ENCODE results near the gene UNC5C. TPM values are rescaled to one million over a fixed set of nuclear protein-coding genes. Genes with fewer than 3 reads are reported as not detected.

UNC5C gene
- total and polyA plus RNA-seq, 10 of the 15 experiments (the other 5 are each of a cell fraction or from before 2014, with no cell fraction given) = 0.02 to 2.0 (median 0.15) TPM; not detected in 1

DNA sequence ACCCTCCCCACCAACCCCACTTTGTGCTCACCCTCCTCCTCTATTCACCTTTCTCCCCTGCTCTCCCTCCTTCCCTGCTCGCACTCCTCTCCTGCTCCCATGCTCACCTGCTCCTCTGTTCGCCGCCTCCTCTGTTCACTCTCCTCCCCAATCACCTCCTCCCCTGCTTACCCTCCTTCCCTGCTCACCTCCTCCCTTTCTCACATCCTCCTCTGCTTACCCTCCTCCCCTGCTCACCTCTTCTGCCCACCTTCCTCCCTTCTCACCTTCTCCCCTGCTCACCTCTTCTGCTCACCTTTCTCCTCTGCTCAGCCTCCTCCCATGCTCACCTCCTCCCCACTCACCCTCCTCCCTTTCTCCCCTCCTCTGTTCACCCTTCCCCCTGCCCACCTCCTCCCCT lies 357.2 kb downstream of the UNC5C start:
- Histone ChIP-seq H3K4me1 (ENCODE audit: control insufficient read depth, insufficient read depth, low read length) (no peaks in the 10 kb centered on the region), H3K36me3 (ENCODE audit: control insufficient read depth in 2 of 2, insufficient read depth in 2 of 2, low read length in 1 of 2) (no peaks in the 10 kb centered on the region), H3K27ac (ENCODE audit: control insufficient read depth, insufficient read depth) (no peak overlapping the region), H4K20me1 (ENCODE audit: control insufficient read depth, insufficient read depth) (no peaks in the 10 kb centered on the region), H3K4me2 (ENCODE audit: control insufficient read depth, insufficient read depth) (no peak overlapping the region), H3K9me3 (replicated peaks; ENCODE audit: control insufficient read depth, insufficient read depth, low read length) (no peaks in the 10 kb centered on the region), H3K4me3 (no peak overlapping the region), H3K79me2 (ENCODE audit: control insufficient read depth, insufficient read depth, low read length) (no peaks in the 10 kb centered on the region), H2AFZ (ENCODE audit: control insufficient read depth, low read depth, low read length) (no peak overlapping the region), H3K27me3 (replicated peaks in 1 of 2; ENCODE audit: control insufficient read depth in 2 of 2, insufficient read depth in 2 of 2, low read length in 1 of 2) (no peaks in the 10 kb centered on the region), H3K9ac (ENCODE audit: control insufficient read depth, insufficient read depth, low read length) (no peak overlapping the region)
- FAIRE-seq (no peak), ATAC-seq (no peak), DNase-seq (ENCODE audit: low read depth, low spot score) (no peak)
- in situ Hi-C loops (cut with MboI) (no loop called here), intact Hi-C loops (cut with micrococcal nuclease; ENCODE audit: unreplicated experiment) (no loop called here)
- ChIA-PET RAD21 (ENCODE audit: unreplicated experiment) (no interaction called here), CTCF (no interaction called here), POLR2A (no interaction called here), SMC1A (ENCODE audit: uncharacterized antibody, unreplicated experiment) (no interaction called here)
- no TSS peak for BruUV-seq (replicated peaks)
- 0% methylated on average over 1 of the region's 3 CpGs for WGBS (ENCODE audit: insufficient coverage, insufficient replicate concordance, low lambda C conversion rate, missing lambda C conversion rate)
- TF ChIP-seq KAT2A (conservative IDR thresholded peaks at IDR 0.05; ENCODE audit: control insufficient read depth, low read depth, low read length) = no peak

DNA sequence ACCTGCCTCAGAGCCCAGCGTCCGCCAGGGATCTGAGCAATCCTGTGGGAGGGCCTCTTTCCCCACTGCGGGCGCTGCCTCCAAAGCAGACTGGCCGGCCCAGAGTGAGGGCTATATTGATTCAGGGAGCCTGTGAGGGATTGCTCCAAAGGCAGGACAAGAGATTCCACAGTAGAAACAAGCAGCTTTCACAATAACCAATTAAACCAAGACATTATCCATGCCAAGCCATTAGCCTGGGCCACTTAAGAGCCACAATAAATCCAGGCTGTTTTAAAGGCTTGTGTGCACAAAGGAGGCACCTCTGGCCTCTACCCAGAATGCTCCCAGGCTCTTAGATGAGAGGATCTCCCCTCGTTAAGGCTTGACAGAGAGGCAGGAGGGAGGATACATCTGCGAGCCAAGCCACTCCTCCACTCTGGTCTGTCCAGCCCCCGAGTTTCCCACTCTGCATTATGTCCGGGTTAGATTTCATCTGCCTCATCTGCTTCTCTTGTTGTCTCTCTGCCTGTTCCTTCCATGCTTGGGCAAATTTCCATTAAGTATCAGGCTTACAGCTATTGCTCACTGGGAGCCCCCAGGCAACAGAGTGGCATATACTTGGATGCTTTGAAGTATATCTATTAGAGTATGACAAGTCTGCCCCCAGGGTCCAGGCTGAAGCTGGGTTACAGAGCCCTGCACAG lies 357.9 kb downstream of the UNC5C start:
- ChIA-PET CTCF (no interaction called here), SMC1A (ENCODE audit: uncharacterized antibody, unreplicated experiment) (no interaction called here), RAD21 (ENCODE audit: unreplicated experiment) (no interaction called here), POLR2A (no interaction called here)
- ATAC-seq (no peak; the same call in 2 of the 3 replicates), FAIRE-seq (no peak), DNase-seq (ENCODE audit: low read depth, low spot score) (no peak)
- WGBS (ENCODE audit: insufficient coverage, insufficient replicate concordance, low lambda C conversion rate, missing lambda C conversion rate) = 42% methylated on average over 9 of the region's 9 CpGs
- in situ Hi-C loops (cut with MboI) = no loop called here
- Histone ChIP-seq H3K79me2 (ENCODE audit: control insufficient read depth, insufficient read depth, low read length) (no peaks in the 10 kb centered on the region), H3K27ac (ENCODE audit: control insufficient read depth, insufficient read depth) (no peak overlapping the region), H3K4me3 (no peak overlapping the region), H3K9ac (ENCODE audit: control insufficient read depth, insufficient read depth, low read length) (no peak overlapping the region), H3K36me3 (ENCODE audit: control insufficient read depth in 2 of 2, insufficient read depth in 2 of 2, low read length in 1 of 2) (no peaks in the 10 kb centered on the region), H3K27me3 (replicated peaks in 1 of 2; ENCODE audit: control insufficient read depth in 2 of 2, insufficient read depth in 2 of 2, low read length in 1 of 2) (no peaks in the 10 kb centered on the region), H3K4me2 (ENCODE audit: control insufficient read depth, insufficient read depth) (no peak overlapping the region), H2AFZ (ENCODE audit: control insufficient read depth, low read depth, low read length) (no peak overlapping the region), H4K20me1 (ENCODE audit: control insufficient read depth, insufficient read depth) (no peaks in the 10 kb centered on the region), H3K4me1 (ENCODE audit: control insufficient read depth, insufficient read depth, low read length) (no peaks in the 10 kb centered on the region), H3K9me3 (replicated peaks; ENCODE audit: control insufficient read depth, insufficient read depth, low read length) (no peaks in the 10 kb centered on the region)
- BruUV-seq (replicated peaks) = no TSS peak
- TF ChIP-seq, protein P1, sequence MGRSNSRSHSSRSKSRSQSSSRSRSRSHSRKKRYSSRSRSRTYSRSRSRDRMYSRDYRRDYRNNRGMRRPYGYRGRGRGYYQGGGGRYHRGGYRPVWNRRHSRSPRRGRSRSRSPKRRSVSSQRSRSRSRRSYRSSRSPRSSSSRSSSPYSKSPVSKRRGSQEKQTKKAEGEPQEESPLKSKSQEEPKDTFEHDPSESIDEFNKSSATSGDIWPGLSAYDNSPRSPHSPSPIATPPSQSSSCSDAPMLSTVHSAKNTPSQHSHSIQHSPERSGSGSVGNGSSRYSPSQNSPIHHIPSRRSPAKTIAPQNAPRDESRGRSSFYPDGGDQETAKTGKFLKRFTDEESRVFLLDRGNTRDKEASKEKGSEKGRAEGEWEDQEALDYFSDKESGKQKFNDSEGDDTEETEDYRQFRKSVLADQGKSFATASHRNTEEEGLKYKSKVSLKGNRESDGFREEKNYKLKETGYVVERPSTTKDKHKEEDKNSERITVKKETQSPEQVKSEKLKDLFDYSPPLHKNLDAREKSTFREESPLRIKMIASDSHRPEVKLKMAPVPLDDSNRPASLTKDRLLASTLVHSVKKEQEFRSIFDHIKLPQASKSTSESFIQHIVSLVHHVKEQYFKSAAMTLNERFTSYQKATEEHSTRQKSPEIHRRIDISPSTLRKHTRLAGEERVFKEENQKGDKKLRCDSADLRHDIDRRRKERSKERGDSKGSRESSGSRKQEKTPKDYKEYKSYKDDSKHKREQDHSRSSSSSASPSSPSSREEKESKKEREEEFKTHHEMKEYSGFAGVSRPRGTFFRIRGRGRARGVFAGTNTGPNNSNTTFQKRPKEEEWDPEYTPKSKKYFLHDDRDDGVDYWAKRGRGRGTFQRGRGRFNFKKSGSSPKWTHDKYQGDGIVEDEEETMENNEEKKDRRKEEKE (IDR thresholded peaks at IDR 0.05) = no peak
- TF ChIP-seq, protein P2, sequence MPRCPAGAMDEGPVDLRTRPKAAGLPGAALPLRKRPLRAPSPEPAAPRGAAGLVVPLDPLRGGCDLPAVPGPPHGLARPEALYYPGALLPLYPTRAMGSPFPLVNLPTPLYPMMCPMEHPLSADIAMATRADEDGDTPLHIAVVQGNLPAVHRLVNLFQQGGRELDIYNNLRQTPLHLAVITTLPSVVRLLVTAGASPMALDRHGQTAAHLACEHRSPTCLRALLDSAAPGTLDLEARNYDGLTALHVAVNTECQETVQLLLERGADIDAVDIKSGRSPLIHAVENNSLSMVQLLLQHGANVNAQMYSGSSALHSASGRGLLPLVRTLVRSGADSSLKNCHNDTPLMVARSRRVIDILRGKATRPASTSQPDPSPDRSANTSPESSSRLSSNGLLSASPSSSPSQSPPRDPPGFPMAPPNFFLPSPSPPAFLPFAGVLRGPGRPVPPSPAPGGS (IDR thresholded peaks at IDR 0.05; ENCODE audit: borderline replicate concordance, insufficient read depth, low read depth, low read length, poor library complexity, severe bottlenecking) = no peak
- TF ChIP-seq EED (IDR thresholded peaks at IDR 0.05; ENCODE audit: low read depth) = no peak
- no peak for TF ChIP-seq NFYB (IDR thresholded peaks at IDR 0.05; ENCODE audit: insufficient read depth, low read depth, low read length)
- TF ChIP-seq, protein P3, sequence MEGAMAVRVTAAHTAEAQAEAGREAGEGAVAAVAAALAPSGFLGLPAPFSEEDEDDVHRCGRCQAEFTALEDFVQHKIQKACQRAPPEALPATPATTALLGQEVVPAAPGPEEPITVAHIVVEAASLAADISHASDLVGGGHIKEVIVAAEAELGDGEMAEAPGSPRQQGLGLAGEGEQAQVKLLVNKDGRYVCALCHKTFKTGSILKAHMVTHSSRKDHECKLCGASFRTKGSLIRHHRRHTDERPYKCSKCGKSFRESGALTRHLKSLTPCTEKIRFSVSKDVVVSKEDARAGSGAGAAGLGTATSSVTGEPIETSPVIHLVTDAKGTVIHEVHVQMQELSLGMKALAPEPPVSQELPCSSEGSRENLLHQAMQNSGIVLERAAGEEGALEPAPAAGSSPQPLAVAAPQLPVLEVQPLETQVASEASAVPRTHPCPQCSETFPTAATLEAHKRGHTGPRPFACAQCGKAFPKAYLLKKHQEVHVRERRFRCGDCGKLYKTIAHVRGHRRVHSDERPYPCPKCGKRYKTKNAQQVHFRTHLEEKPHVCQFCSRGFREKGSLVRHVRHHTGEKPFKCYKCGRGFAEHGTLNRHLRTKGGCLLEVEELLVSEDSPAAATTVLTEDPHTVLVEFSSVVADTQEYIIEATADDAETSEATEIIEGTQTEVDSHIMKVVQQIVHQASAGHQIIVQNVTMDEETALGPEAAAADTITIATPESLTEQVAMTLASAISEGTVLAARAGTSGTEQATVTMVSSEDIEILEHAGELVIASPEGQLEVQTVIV (IDR thresholded peaks at IDR 0.05; ENCODE audit: borderline replicate concordance, partially characterized antibody) = no peak
- TF ChIP-seq SUZ12 (IDR thresholded peaks at IDR 0.05; ENCODE audit: unreplicated experiment) = no peak
- TF ChIP-seq SMARCA5 (IDR thresholded peaks at IDR 0.05) = no peak
- intact Hi-C loops (cut with micrococcal nuclease; ENCODE audit: unreplicated experiment) = no loop called here

Data from GM12878 (cell line).